Suprapubic skin (tissue), 4 donors: ENCODE data around the gene NRXN3.

Experiments
- CTCF ChIP-seq, 2 donors: fragments of 200-600 bp in 1 of 2; fragments of 450-650 bp in 1 of 2; sonication (generic) in 1 of 2; IDR thresholded peaks; one replicate each; pipeline ENCODE4 v1.5.1; 2016 to 2019; ENCODE audit warnings: antibody characterized with exemption in 2 of 2, mild to moderate bottlenecking in 1 of 2, moderate library complexity in 1 of 2
- EP300 ChIP-seq: sonication (generic); formaldehyde crosslinking; IDR thresholded peaks from one replicate; pipeline ENCODE4 v1.6.1; 2017; ENCODE audit warnings: antibody characterized with exemption
- POLR2A ChIP-seq, 2 donors: fragments of 450-650 bp; IDR thresholded peaks; one replicate each; pipeline ENCODE4 v1.6.1; 2017; ENCODE audit warnings: antibody characterized with exemption in 2 of 2, mild to moderate bottlenecking in 2 of 2, moderate library complexity in 2 of 2
- POLR2AphosphoS5 ChIP-seq, 3 donors: sonication (generic); formaldehyde crosslinking; IDR thresholded peaks; one replicate each; pipeline ENCODE4 v1.6.1; 2017; ENCODE audit warnings: antibody characterized with exemption in 3 of 3

GRCh38 chr14:79093531-79093930 lies 923.4 kb downstream of the NRXN3 start:
- TF ChIP-seq CTCF (IDR thresholded peaks at IDR 0.05) = no peak
- TF ChIP-seq POLR2A (IDR thresholded peaks at IDR 0.05) = no peak
- TF ChIP-seq EP300 = no peak
- TF ChIP-seq POLR2AphosphoS5 (IDR thresholded peaks at IDR 0.05) = no peak
